ENCODE data around the gene RGS3.
A peak's percentile ranks its signal among the peaks of the same experiment; 100 is the strongest.

The RGS3 gene

DNA sequence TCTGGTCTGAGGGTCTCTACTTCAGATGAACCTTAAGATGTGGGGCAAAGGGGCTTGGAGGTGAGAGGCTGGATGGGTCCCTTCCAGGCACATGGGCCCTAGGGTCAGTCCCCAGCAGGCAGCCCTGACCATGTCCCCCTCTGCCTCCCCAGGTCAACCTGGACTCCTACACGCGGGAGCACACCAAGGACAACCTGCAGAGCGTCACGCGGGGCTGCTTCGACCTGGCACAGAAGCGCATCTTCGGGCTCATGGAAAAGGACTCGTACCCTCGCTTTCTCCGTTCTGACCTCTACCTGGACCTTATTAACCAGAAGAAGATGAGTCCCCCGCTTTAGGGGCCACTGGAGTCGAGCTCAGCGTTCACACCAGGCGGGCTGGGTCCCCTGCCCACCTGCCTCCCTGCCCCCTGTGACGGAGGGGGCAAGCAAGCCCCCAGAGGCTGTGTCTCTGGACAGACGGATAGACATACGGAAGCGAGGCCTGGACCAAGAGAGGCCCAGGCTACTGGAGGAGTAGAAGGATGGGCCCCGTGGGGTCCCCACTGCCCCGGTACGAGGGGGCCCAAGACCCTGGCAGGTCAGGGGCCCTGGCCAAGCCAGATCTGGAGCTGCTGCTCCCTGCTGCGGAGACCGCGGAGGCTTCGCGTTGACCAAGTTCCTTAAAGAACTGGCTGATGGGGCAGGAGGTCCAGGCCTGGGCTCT, 133.2 kb downstream of the RGS3 start:
- Histone ChIP-seq H3K36me3 (ENCODE audit: control insufficient read depth, insufficient read depth, low read length) (peaks cover 1% of the 10 kb centered on the region), H3K18ac (ENCODE audit: low read length) (no peak overlapping the region), H3K27me3 (ENCODE audit: insufficient read depth, low read length, poor library complexity) (no peaks in the 10 kb centered on the region), H2BK5ac (ENCODE audit: low read length) (no peak overlapping the region), H3K4me3 (ENCODE audit: low read length) (no peak overlapping the region), H3K4me1 (ENCODE audit: control insufficient read depth, low read depth, low read length) (no peaks in the 10 kb centered on the region), H4K8ac (ENCODE audit: low read depth, low read length) (no peak overlapping the region), H3K79me1 (ENCODE audit: low read length) (peaks cover 11% of the 10 kb centered on the region), H3K23ac (ENCODE audit: low read length) (no peak overlapping the region), H2BK15ac (replicated peaks; ENCODE audit: low read depth) (no peak overlapping the region), H3K56ac (ENCODE audit: low read length) (no peak overlapping the region), H3K9ac (ENCODE audit: low read length) (no peak overlapping the region), H3K79me2 (ENCODE audit: control insufficient read depth, insufficient read depth, low read length) (peaks cover 13% of the 10 kb centered on the region), H4K5ac (ENCODE audit: low read length) (no peak overlapping the region), H2AK5ac (ENCODE audit: low read length) (no peak overlapping the region), H3K4ac (ENCODE audit: low read depth, low read length) (no peak overlapping the region), H3K4me2 (ENCODE audit: low read length) (no peak overlapping the region), H2BK120ac (ENCODE audit: low read depth, low read length) (no peak overlapping the region), H3K27ac (ENCODE audit: low read depth, low read length) (no peak overlapping the region)
- WGBS (ENCODE audit: extremely low coverage, insufficient coverage, low lambda C conversion rate), result no CpG with 5 or more reads among the region's 27 CpGs
- no peak for DNase-seq

DNA sequence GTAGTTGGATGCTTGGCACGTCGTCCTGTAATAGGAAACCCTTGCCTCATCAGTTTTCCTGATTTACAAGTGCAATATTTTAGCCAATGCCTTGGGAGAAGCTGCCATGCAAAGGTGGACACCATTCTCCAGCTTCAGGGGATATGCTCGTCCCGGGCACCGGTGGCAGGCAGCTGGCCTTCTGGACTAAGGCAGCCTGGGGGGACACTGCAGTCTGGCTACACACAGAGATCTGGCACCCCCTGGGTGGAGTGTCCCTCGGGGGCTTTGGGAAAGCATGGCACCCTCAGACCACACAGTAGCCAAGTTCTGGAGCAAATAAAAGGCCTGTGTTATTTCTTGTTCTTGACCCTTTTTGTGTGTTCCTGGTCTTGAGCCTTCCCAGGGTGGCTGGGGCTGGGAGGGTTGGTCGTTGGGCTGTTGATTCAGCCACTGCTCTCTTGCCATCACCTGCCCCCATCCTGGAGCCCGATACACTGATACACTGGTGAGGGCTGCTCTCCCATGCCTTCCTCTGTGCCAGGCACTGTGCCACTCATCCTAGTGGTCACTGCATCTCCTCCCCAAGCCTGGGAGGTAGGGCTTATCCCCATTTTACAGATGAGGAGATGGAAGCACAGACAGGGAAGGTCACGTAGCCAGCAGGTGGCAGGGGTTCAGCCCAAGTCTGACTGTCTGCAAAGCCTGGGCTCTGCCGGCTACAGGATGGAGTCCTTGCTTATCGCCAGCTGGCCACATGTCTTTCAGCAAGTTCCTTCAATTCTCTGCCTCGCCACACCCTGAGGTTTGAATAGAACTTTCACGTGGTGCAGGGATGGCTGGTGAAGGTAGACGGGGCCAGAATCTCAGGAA, 134.1 kb downstream of the RGS3 start:
- no peak overlapping the region for H2BK15ac ChIP-seq (replicated peaks; ENCODE audit: low read depth)
- H3K27me3 ChIP-seq (ENCODE audit: insufficient read depth, low read length, poor library complexity), result no peaks in the 10 kb centered on the region
- no peak overlapping the region for H2BK120ac ChIP-seq (ENCODE audit: low read depth, low read length)
- no peak overlapping the region for H3K4me2 ChIP-seq (ENCODE audit: low read length)
- H4K5ac ChIP-seq (ENCODE audit: low read length), result no peak overlapping the region
- H3K79me2 ChIP-seq (ENCODE audit: control insufficient read depth, insufficient read depth, low read length), result peaks cover 13% of the 10 kb centered on the region
- H3K18ac ChIP-seq (ENCODE audit: low read length), result no peak overlapping the region
- no peak overlapping the region for H2AK5ac ChIP-seq (ENCODE audit: low read length)
- H3K4me1 ChIP-seq (ENCODE audit: control insufficient read depth, low read depth, low read length), result peaks cover 5% of the 10 kb centered on the region
- H3K4ac ChIP-seq (ENCODE audit: low read depth, low read length), result no peak overlapping the region
- no peak overlapping the region for H4K8ac ChIP-seq (ENCODE audit: low read depth, low read length)
- no peak overlapping the region for H2BK5ac ChIP-seq (ENCODE audit: low read length)
- DNase-seq, result no peak
- no peak overlapping the region for H3K9ac ChIP-seq (ENCODE audit: low read length)
- H3K79me1 ChIP-seq (ENCODE audit: low read length), result peaks cover 11% of the 10 kb centered on the region
- H3K23ac ChIP-seq (ENCODE audit: low read length), result no peak overlapping the region
- H3K4me3 ChIP-seq (ENCODE audit: low read length), result no peak overlapping the region
- no peak overlapping the region for H3K27ac ChIP-seq (ENCODE audit: low read depth, low read length)
- no peak overlapping the region for H3K56ac ChIP-seq (ENCODE audit: low read length)
- no CpG with 5 or more reads among the region's 14 CpGs for WGBS (ENCODE audit: extremely low coverage, insufficient coverage, low lambda C conversion rate)
- peaks cover 1% of the 10 kb centered on the region for H3K36me3 ChIP-seq (ENCODE audit: control insufficient read depth, insufficient read depth, low read length)

DNA sequence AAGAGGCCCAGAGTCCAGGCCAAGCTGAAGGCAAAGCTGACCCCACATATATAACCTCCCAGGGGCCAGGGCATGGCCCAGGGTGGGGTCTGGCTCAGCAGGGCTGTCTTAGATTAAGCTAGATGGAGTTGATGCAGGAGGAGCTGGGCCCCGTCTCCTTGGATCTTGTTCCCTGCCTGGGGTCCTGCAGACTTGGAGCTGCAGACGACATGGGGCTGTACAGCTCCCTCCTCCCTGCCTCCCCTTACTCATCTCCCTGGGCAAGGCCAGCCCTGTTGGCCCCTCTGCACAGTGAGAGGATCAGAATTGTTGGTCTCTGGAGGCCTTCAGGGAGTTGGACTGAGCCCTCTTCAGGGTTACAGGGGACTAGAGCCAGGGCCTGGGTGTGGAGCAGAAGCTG, 134.9 kb downstream of the RGS3 start:
- no peak overlapping the region for H3K9ac ChIP-seq (ENCODE audit: low read length)
- H3K4ac ChIP-seq (ENCODE audit: low read depth, low read length), result no peak overlapping the region
- H3K4me1 ChIP-seq (ENCODE audit: control insufficient read depth, low read depth, low read length), result peaks cover 6% of the 10 kb centered on the region
- no peak overlapping the region for H2BK120ac ChIP-seq (ENCODE audit: low read depth, low read length)
- no peak overlapping the region for H4K8ac ChIP-seq (ENCODE audit: low read depth, low read length)
- no peaks in the 10 kb centered on the region for H3K27me3 ChIP-seq (ENCODE audit: insufficient read depth, low read length, poor library complexity)
- no peak overlapping the region for H3K18ac ChIP-seq (ENCODE audit: low read length)
- H3K4me2 ChIP-seq (ENCODE audit: low read length), result no peak overlapping the region
- H3K36me3 ChIP-seq (ENCODE audit: control insufficient read depth, insufficient read depth, low read length), result peaks cover 1% of the 10 kb centered on the region
- H3K56ac ChIP-seq (ENCODE audit: low read length), result no peak overlapping the region
- no peak overlapping the region for H4K5ac ChIP-seq (ENCODE audit: low read length)
- H2BK15ac ChIP-seq (replicated peaks; ENCODE audit: low read depth), result no peak overlapping the region
- WGBS (ENCODE audit: extremely low coverage, insufficient coverage, low lambda C conversion rate), result no CpG with 5 or more reads among the region's 2 CpGs
- DNase-seq, result no peak
- no peak overlapping the region for H3K27ac ChIP-seq (ENCODE audit: low read depth, low read length)
- H3K4me3 ChIP-seq (ENCODE audit: low read length), result no peak overlapping the region
- no peak overlapping the region for H2BK5ac ChIP-seq (ENCODE audit: low read length)
- peaks cover 11% of the 10 kb centered on the region for H3K79me1 ChIP-seq (ENCODE audit: low read length)
- H3K79me2 ChIP-seq (ENCODE audit: control insufficient read depth, insufficient read depth, low read length), result peaks cover 13% of the 10 kb centered on the region
- no peak overlapping the region for H3K23ac ChIP-seq (ENCODE audit: low read length)
- no peak overlapping the region for H2AK5ac ChIP-seq (ENCODE audit: low read length)

DNA sequence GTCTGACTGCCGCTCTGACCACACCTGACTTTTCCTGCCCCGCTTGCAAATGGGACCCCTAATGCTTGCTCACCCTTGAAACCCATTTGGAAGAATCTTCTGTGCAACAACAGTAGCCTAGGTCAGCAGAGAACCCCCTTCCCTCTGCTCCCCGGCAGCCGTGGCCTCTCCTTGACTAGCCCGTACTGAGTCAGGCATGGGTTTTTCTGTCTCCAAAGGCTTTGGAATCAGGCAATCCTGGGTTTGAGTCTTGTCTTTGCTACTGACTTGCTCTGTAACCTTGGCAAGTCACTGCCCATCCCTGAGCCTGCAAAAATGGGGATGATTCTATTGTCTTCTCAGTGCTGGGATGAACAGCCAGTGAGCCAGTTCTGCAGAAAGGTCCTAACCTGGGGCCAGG, 135.4 kb downstream of the RGS3 start:
- H3K4me2 ChIP-seq (ENCODE audit: low read length), result no peak overlapping the region
- no peak overlapping the region for H3K23ac ChIP-seq (ENCODE audit: low read length)
- no peak overlapping the region for H3K27ac ChIP-seq (ENCODE audit: low read depth, low read length)
- peaks cover 13% of the 10 kb centered on the region for H3K79me2 ChIP-seq (ENCODE audit: control insufficient read depth, insufficient read depth, low read length)
- no peak overlapping the region for H2BK15ac ChIP-seq (replicated peaks; ENCODE audit: low read depth)
- H3K4me1 ChIP-seq (ENCODE audit: control insufficient read depth, low read depth, low read length), result peaks cover 6% of the 10 kb centered on the region
- H4K8ac ChIP-seq (ENCODE audit: low read depth, low read length), result no peak overlapping the region
- no peak overlapping the region for H3K18ac ChIP-seq (ENCODE audit: low read length)
- no CpG with 5 or more reads among the region's 5 CpGs for WGBS (ENCODE audit: extremely low coverage, insufficient coverage, low lambda C conversion rate)
- H4K5ac ChIP-seq (ENCODE audit: low read length), result no peak overlapping the region
- H3K4ac ChIP-seq (ENCODE audit: low read depth, low read length), result no peak overlapping the region
- H3K79me1 ChIP-seq (ENCODE audit: low read length), result peaks cover 11% of the 10 kb centered on the region
- H3K9ac ChIP-seq (ENCODE audit: low read length), result no peak overlapping the region
- H3K4me3 ChIP-seq (ENCODE audit: low read length), result no peak overlapping the region
- H3K56ac ChIP-seq (ENCODE audit: low read length), result no peak overlapping the region
- no peak overlapping the region for H2AK5ac ChIP-seq (ENCODE audit: low read length)
- DNase-seq, result no peak
- peaks cover 1% of the 10 kb centered on the region for H3K36me3 ChIP-seq (ENCODE audit: control insufficient read depth, insufficient read depth, low read length)
- H2BK120ac ChIP-seq (ENCODE audit: low read depth, low read length), result no peak overlapping the region
- H3K27me3 ChIP-seq (ENCODE audit: insufficient read depth, low read length, poor library complexity), result no peaks in the 10 kb centered on the region
- H2BK5ac ChIP-seq (ENCODE audit: low read length), result no peak overlapping the region

DNA sequence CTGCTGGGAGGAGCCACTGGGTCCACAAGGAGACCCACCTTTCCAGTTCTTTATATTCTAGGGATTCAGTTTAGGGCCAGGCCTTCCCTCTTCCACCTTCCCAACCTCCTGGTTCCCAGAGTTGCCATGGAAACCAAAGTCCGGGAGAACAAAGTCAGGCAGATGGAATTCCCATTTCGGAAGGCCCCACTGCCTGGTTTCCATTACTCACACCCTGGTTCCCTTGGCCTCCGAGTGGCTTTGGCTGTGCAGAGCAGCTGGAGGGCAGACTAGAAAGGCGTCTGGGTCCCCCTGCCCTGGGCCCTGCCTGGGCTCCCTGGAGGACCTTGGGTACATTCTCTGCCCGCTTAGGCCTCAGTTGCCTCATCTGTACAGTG, 136.1 kb downstream of the RGS3 start:
- no peak overlapping the region for H3K27ac ChIP-seq (ENCODE audit: low read depth, low read length)
- no peak overlapping the region for H4K5ac ChIP-seq (ENCODE audit: low read length)
- peak; percentile 94 for DNase-seq
- H3K9ac ChIP-seq (ENCODE audit: low read length), result no peak overlapping the region
- H3K4ac ChIP-seq (ENCODE audit: low read depth, low read length), result no peak overlapping the region
- H3K4me3 ChIP-seq (ENCODE audit: low read length), result no peak overlapping the region
- H3K79me2 ChIP-seq (ENCODE audit: control insufficient read depth, insufficient read depth, low read length), result peaks cover 8% of the 10 kb centered on the region
- no peak overlapping the region for H4K8ac ChIP-seq (ENCODE audit: low read depth, low read length)
- peaks cover 6% of the 10 kb centered on the region for H3K4me1 ChIP-seq (ENCODE audit: control insufficient read depth, low read depth, low read length)
- no peak overlapping the region for H2BK15ac ChIP-seq (replicated peaks; ENCODE audit: low read depth)
- H3K27me3 ChIP-seq (ENCODE audit: insufficient read depth, low read length, poor library complexity), result no peaks in the 10 kb centered on the region
- H2AK5ac ChIP-seq (ENCODE audit: low read length), result no peak overlapping the region
- no peak overlapping the region for H3K56ac ChIP-seq (ENCODE audit: low read length)
- H3K18ac ChIP-seq (ENCODE audit: low read length), result no peak overlapping the region
- peaks cover 1% of the 10 kb centered on the region for H3K36me3 ChIP-seq (ENCODE audit: control insufficient read depth, insufficient read depth, low read length)
- H2BK5ac ChIP-seq (ENCODE audit: low read length), result no peak overlapping the region
- peaks cover 8% of the 10 kb centered on the region for H3K79me1 ChIP-seq (ENCODE audit: low read length)
- H2BK120ac ChIP-seq (ENCODE audit: low read depth, low read length), result no peak overlapping the region
- no CpG with 5 or more reads among the region's 5 CpGs for WGBS (ENCODE audit: extremely low coverage, insufficient coverage, low lambda C conversion rate)
- H3K4me2 ChIP-seq (ENCODE audit: low read length), result no peak overlapping the region
- no peak overlapping the region for H3K23ac ChIP-seq (ENCODE audit: low read length)
